HG03439 (cell line): ENCODE data around the gene SYNJ1.
"Not testable (repeated sequence)": the region's sequence is repeated elsewhere in the genome, so short reads cannot be mapped to it uniquely, and the experiment has no call there.

Experiments used
- ATAC-seq: cut with Tn5 transposase; IDR thresholded peaks from one replicate; pipeline ENCODE4 v1.9.1; 2021; ENCODE audit warnings: mild to moderate bottlenecking, moderate library complexity; ENCODE audit not compliant: unreplicated experiment

The SYNJ1 gene

DNA sequence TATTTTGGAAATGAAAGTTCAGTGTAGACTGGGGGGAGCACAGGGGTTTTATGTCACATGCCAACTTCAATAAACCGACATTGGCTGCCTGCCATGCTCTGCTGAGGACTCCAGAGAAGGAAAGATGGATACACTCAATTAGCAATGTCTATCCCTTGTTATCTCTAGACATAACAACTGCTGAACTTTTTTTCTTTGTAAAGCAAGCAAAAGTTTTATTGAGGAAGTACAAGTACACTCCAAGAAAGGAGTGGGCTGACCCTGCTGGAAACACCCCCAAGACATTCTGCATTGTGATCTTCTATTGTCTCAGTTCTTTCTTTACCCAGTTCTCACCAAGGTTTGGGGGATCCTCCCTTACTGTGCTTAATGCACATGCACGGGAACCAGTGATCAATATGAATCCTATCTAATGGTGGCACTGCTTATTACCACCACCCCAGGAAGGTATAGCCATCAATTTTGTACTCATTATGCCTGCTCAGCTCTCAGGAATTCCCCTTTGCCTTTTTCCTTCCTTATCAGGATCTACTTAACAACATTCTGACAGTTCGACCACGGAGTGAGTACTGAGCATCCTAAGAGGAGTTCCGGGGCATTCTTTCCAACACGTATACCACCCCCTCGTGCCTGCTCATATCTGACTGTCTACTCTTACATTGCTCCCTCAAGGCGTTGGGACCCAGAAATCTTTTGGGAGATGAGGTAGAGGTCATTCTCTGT, 28.7 kb downstream of the SYNJ1 start:
- no peak for ATAC-seq

- ATAC-seq, result no peak
Observed at GRCh38 chr21:32698286-32698685, 29.5 kb downstream of the SYNJ1 start.

GRCh38 chr21:32695482-32695881, 32.3 kb downstream of the SYNJ1 start:
- not testable (repeated sequence) for ATAC-seq

GRCh38 chr21:32693581-32693980, 34.2 kb downstream of the SYNJ1 start:
- no peak for ATAC-seq

GRCh38 chr21:32690085-32690484, 37.7 kb downstream of the SYNJ1 start:
- ATAC-seq, result no peak

DNA sequence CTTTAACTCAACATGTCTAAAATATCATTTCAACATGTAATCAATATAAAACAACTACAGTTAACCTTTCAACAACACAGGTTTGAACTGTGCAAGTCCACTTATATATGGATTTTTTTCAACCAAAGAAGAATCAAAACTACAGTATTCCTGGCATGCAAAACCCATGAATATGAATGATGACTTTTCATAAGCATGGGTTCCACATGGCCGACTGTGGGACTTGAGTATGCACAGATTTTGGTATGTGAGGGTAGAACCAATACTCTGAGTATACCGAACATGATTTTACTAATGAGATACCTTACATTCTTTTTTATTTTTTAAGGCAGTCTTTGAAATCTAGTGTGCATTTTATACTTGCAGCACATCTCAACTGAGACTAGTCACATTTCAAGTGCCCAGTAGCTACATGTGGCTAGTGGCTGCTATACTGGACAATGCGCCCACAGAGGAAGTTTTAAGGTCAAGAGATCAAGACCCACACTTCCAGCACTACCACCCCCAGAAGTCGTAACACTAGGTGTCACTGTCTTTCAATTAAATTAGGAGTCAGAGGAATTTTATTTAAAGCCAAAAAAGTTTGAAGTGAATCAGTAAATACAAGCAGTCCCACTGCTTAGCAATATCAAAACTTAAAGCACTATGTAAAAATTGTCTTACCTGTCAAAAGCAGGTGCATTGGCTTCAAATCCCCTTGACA, 40.0 kb downstream of the SYNJ1 start:
- no peak for ATAC-seq

DNA sequence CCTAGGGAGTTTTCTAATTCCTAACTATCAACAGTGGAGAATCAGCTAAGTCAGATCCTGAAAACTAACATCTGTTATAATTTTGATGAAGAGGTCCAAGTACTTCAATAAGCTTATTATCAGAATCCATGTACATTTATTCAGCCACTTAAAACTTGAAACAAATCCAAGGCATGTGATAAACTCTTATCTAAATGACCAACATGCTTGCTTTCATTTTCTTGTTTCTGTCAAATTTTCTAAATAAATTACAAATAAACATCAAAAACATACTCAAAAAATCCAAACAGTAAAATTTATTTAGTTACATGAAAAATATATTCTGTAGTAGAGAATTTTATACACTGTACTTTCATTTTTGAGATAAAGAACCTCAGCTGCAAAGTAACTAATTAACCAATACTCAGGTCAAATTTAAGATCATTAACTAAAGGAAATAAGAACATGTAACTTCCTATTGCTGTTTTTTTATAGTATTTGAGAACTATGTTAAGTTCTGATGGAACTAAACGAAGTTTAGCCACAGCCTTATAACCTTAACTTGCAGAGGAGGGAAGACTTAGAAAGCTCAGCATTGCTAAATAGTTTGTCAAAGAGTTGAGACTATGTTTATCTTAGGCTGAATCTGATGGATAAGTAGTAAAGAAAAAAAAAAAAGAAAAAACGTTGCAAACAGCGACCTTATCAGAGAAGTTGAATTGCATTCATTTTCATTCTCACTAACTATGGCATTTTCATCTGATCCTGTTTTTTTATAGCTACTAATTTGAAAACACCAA, 44.9 kb downstream of the SYNJ1 start:
- ATAC-seq, result no peak

DNA sequence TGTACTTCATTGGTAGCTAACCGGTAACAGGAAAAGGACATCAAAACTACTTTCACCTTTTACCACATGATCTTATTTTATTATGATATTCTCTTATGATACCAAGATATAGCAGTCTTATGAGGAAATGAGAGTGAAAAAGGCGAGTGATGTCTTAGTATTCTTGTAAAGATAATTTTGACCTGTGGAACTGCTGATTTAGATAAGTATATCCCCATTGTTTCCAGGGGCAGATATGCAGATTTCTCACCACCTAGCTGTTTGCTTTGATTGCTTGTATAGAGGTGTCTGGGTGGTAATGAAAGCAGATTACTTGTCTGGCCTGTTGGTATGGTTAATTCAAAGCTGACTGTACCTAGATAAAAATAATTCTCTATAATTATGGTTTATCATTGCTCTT, 53.1 kb downstream of the SYNJ1 start:
- no peak for ATAC-seq

DNA sequence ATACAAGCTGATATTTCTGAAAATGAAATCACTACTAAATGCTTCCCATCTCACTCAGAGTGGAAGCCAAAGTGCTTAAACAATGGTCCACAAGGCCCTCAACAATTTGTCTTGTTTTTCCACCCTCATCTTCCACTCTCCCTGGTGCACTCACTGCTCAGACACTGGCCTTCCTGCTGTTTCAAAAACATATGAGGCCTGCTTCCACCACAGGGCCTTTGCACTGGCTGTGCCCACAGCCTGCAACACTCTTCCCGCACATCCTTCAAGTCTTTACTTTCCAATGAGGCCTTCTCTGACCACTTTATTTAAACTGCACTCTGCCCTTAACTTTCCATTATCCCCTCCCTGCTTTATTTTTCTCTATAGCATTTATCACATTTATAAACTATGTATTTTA, 53.8 kb downstream of the SYNJ1 start:
- ATAC-seq, result no peak

DNA sequence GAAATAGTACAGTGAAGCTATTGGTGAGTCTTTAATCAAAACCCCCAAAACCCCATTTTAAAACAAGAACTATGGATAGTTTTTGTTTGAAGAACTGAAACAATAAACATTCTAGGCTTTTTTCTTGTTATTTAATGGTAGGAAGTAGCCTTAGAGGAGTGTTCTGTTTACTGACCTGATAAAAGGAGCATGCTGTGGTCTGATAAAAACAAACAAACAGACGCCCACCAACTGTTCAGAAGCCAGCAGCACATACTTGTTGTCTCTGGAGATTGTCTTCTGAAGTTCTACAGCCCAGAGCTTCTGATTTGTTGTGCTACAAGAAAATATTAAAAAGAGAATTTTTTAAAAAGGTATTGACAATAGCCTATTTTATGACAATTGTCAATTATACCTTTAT, 61.6 kb downstream of the SYNJ1 start:
- ATAC-seq, result no peak

DNA sequence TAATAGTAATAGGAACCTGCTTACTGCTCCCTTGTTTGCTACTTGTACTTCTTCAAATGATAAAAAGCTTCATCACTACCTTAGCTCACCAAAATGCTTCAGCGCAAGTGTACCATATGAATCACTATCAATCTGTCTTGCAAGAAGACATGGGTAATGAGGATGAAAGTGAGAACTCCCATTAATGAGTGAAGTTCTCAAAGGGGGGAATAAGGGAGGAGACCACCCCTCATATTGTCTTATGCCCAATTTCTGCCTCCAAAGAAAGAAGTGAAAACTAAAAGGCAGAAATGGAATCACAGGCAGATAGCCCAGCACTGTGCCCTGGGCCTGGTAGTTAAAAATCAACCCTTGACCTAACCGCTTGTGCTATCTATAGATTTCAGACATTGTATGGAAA, 63.7 kb downstream of the SYNJ1 start:
- not testable (repeated sequence) for ATAC-seq

DNA sequence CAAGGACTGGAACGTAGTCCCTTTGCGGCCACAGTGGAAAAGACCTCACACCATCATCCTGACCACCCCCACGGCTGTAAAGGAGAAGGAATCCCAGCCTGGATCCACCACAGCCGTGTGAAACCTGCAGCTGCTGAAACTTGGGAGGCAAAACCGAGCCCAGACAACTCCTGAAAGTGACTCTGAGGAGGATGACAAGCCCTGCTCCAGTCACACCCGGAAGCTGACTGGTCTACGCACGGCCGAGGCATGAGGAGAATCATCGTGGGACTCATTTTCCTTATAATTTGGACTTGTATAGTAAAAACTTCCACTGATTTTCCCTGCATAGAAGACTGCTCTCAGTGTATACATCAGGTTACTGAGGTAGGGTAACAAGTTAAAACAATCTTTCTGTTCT, 65.8 kb downstream of the SYNJ1 start:
- ATAC-seq, result not testable (repeated sequence)

DNA sequence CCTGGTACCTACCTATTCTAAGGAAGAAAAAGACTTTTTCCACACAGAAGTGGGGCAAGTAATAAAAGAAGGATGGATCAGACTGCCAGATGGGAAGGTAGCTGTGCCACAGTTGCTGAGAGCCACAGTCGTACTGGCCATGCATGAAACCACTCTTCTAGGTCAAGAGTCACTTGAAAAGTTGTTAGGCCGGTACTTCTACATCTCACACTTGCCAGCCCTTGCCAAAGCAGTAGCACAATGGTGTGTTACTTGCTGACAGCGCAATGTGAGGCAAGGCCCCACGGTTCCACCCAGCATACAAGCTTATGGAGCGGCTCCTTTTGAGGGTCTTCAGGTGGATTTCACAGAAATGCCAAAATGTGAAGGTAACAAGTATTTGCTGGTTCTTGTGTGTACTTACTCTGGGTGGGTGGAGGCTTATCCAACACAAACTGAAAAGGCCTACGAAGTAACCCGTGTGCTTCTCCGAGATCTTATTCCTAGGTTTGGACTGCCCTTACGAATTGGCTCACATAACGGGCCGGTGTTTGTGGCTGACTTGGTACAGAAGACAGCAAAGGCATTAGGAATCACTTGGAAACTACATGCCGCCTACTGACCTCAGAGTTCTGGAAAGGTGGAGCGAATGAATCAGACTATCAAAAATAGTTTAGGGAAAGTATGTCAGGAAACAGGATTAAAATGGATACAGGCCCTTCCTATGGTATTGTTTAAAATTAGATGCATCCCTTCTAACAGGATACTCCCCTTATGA, 66.6 kb downstream of the SYNJ1 start:
- ATAC-seq, result not testable (repeated sequence)

- ATAC-seq, result no peak
Observed at GRCh38 chr21:32658524-32658923, 69.3 kb downstream of the SYNJ1 start.

DNA sequence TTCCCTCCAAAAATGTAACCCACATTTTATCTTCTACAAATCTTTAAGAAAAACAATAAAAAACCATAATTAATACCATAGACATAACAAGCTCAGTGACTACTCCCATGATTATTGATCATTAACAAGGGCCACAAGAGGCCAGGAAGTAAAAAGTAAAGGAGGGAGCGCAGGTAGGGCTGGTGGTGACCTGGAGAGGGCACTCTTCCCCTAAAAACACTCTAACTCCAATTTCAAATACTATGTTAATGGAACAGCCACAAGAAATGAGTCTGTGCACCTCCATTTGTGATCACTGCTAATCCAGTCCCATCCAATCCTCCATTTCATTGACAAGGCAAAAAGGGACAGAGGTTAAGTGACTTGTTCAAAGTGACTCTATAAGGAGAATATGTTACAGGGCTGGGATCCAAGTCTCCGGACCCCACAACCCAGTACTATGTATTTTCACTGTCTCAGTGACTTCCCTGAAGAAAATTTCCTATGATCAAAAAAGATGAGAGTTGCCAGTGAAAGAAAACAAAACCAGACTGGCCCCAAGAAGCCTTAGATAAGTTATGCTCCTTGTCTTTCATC, 74.4 kb downstream of the SYNJ1 start:
- no peak for ATAC-seq

GRCh38 chr21:32648165-32648564, 79.6 kb downstream of the SYNJ1 start:
- no peak for ATAC-seq

DNA sequence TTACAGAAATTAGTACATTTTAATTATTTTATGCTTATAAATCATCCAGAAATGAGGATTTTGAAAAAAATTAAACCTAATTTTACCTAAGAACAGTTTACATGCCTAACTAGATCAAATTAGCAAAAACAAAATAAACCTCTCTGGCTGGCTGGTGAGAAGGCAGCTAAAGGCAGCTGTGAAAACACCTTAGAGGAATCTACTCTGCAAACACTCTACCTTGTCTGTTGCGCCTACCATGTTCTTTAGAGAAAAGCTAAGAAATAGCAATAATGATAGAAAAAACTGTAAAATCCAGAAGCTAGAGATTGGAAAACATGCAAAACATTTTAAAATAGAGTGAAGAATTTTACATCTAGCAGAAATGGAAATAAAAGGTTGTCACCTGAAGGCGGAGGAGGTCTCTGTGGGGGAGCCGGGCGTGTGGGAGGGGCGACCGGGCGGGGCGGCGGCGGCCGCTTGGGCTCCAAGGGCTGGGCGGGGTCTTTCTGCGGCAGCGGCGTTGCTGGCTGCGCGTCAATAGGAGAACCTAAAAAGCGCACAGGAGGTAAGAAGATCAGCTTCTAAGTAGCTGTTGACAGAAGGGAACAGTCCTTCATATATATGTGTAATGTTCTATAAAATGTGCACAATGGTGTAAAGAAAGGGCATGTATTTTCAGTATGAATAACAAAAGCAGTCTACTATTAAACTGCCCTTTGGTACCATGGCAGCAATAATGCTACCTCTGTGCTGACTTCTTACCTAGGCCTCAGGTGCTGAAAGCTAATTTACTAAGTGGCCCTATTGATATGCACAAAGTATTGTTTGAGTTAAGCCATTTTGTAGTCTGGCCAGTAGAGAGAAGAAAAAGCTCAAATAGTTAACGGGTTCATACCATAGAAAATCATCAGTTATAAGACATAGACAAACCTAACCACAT, 82.3 kb downstream of the SYNJ1 start:
- ATAC-seq, result no peak

DNA sequence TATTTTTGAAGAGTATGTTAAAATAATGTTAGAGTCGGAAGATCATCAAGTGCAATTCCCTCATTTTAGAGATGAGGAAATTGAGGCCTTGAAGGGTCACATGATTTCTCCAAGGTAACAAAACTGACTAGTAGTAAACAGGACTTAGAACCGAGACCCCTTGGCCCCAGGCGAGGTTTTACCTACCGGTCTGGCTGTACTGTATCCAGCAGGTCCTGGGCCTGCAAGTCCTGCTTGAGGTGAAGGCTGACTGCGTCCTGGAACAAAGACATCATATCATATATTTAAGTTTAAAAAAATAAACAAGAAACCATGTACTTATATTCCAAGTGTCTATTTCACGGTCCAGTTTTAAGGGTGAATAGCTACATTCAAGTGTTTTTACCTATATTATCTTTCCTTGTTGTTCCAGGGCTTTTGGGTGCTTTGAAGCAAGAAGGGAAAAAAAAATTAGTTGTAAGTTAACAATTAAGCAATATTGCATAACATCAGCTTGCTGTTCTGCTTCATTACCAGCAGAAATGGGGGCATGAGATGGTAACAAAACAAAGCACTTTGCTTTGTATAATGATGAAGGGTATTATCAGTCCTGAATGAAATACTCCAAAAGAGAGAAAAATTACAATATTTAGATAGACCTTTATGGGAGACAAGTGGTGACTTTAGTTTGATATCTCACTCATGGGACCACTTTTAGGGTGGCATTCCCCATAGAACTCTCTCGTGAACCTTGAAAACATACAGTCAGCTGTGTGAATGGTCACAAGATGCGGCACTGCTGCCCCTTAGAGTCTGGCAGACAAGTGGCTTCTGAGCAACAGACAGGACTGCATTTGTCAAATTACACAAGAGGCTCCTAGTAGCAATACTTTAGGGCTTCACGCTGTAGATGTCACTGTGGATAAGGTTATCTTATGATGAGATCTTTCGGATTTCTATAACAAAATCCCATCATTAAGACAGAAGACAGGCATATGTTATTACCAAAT, 85.8 kb downstream of the SYNJ1 start:
- ATAC-seq, result no peak
